Liver (tissue), 9 donors: ENCODE measurements around the gene PPP1R1B. TPM values are rescaled to one million over a fixed set of nuclear protein-coding genes. Genes with fewer than 3 reads are reported as not detected.

ENCODE experiments used
- DNase-seq: peaks from one replicate; pipeline ENCODE4 v3.0.0-alpha.2; 2017; ENCODE audit warnings: low spot score
- H3K27ac ChIP-seq, 2 donors: one replicate each; pipeline ENCODE4 v1.7.0; 2013; ENCODE audit warnings: inconsistent platforms in 2 of 2, low read length in 2 of 2, control low read depth in 1 of 2, low read depth in 1 of 2, mild to moderate bottlenecking in 1 of 2
- H3K27me3 ChIP-seq, 4 donors: one replicate each; pipeline versions ENCODE4 v1.6.1 to v1.7.0; 2013; ENCODE audit warnings: low read length in 3 of 4, inconsistent platforms in 1 of 4, mild to moderate bottlenecking in 1 of 4, moderate library complexity in 1 of 4; ENCODE audit not compliant: control insufficient read depth in 4 of 4, insufficient read depth in 4 of 4
- H3K36me3 ChIP-seq, 4 donors: one replicate each; pipeline versions ENCODE4 v1.6.1 to v1.7.0; 2013; ENCODE audit warnings: low read length in 3 of 4, mild to moderate bottlenecking in 3 of 4, low read depth in 1 of 4, moderate library complexity in 1 of 4; ENCODE audit not compliant: control insufficient read depth in 4 of 4, insufficient read depth in 3 of 4
- H3K4me1 ChIP-seq, 4 donors: one replicate each; pipeline versions ENCODE4 v1.6.1 to v1.7.0; 2013; ENCODE audit warnings: low read length in 3 of 4, mild to moderate bottlenecking in 3 of 4, moderate library complexity in 1 of 4; ENCODE audit not compliant: control insufficient read depth in 4 of 4, insufficient read depth in 4 of 4
- H3K4me3 ChIP-seq, 3 donors: one replicate each; pipeline versions ENCODE4 v1.6.1 to v1.7.0; 2013; ENCODE audit warnings: low read length in 3 of 3, control low read depth in 1 of 3, low read depth in 1 of 3, mild to moderate bottlenecking in 1 of 3
- H3K9ac ChIP-seq, 2 donors: one replicate each; pipeline ENCODE4 v1.7.0; 2013; ENCODE audit warnings: low read length in 2 of 2, mild to moderate bottlenecking in 2 of 2, moderate library complexity in 2 of 2, control low read depth in 1 of 2, low read depth in 1 of 2
- H3K9me3 ChIP-seq, 4 donors: one replicate each; pipeline versions ENCODE4 v1.6.1 to v1.7.0; 2013; ENCODE audit warnings: low read length in 3 of 4; ENCODE audit not compliant: control insufficient read depth in 4 of 4
- ATF3 ChIP-seq: IDR thresholded peaks from 2 replicates; pipeline ENCODE4 v1.6.1; 2016; ENCODE audit warnings: antibody characterized with exemption
- EGR1 ChIP-seq, 2 donors: IDR thresholded peaks; 2 replicates each; pipeline ENCODE4 v1.6.1; 2016 to 2018; ENCODE audit warnings: antibody characterized with exemption in 2 of 2, low read depth in 2 of 2
- FOXA2 ChIP-seq: IDR thresholded peaks from 2 replicates; pipeline ENCODE4 v1.6.1; 2016; ENCODE audit warnings: antibody characterized with exemption
- GABPA ChIP-seq, 2 donors: IDR thresholded peaks in 1 of 2; conservative IDR thresholded peaks in 1 of 2; 2 replicates each; pipeline ENCODE4 v1.6.1; 2016; ENCODE audit warnings: antibody characterized with exemption in 2 of 2, mild to moderate bottlenecking in 1 of 2, moderate library complexity in 1 of 2
- HNF4G ChIP-seq: IDR thresholded peaks from 2 replicates; pipeline ENCODE4 v1.6.1; 2016; ENCODE audit warnings: antibody characterized with exemption
- JUND ChIP-seq, 2 donors: IDR thresholded peaks; 2 replicates each; pipeline ENCODE4 v1.6.1; 2016; ENCODE audit warnings: antibody characterized with exemption in 2 of 2
- MAX ChIP-seq: IDR thresholded peaks from 2 replicates; pipeline ENCODE4 v1.6.1; 2016; ENCODE audit warnings: antibody characterized with exemption
- NR2F2 ChIP-seq: IDR thresholded peaks from 2 replicates; pipeline ENCODE4 v1.6.1; 2016; ENCODE audit warnings: antibody characterized with exemption
- RAD21 ChIP-seq, 2 donors: IDR thresholded peaks; 2 replicates each; pipeline ENCODE4 v1.6.1; 2016; ENCODE audit warnings: antibody characterized with exemption in 2 of 2, mild to moderate bottlenecking in 2 of 2
- REST ChIP-seq: IDR thresholded peaks from 2 replicates; pipeline ENCODE4 v1.6.1; 2016; ENCODE audit warnings: antibody characterized with exemption, mild to moderate bottlenecking
- RXRA ChIP-seq, 2 donors: IDR thresholded peaks; 2 replicates each; pipeline ENCODE4 v1.6.1; 2017 to 2018; ENCODE audit warnings: antibody characterized with exemption in 2 of 2, mild to moderate bottlenecking in 1 of 2
- SP1 ChIP-seq: IDR thresholded peaks from 2 replicates; pipeline ENCODE4 v1.6.1; 2018; ENCODE audit warnings: antibody characterized with exemption, mild to moderate bottlenecking
- ZBTB33 ChIP-seq: IDR thresholded peaks from 2 replicates; pipeline ENCODE4 v1.6.1; 2016; ENCODE audit warnings: antibody characterized with exemption
- WGBS: extraction: QIAGEN DNeasy Blood & Tissue Kit; methylation state at CpG from one replicate; pipeline ENCODE4 v1.1.7; 2013; 5-methylcytosine and 5-hydroxymethylcytosine counted together
- polyA plus RNA-seq, 2 donors: library from polyadenylated mRNA; stranded (reverse) in 1 of 2; unstranded in 1 of 2; fragments of 200-250 nt in 1 of 2; fragments of >200 nt in 1 of 2; fragmentation: Nextera tagmentation in 1 of 2; extraction: Ambion mirVana in 1 of 2; gene quantifications; one replicate each; pipeline versions ENCODE4 v1.2.1 to v1.2.3, GENCODE V29; 2013 to 2015
- total RNA-seq, 2 donors: library from RNA; depleted of rRNA; stranded (reverse); fragments of >200 nt; gene quantifications; one replicate each; pipeline ENCODE4 v1.2.3, GENCODE V29; 2014
- donor health status: healthy.
- donor health status: healthy.
- donor health status: healthy.
- donor health status: healthy.
- donor health status: healthy.

The PPP1R1B gene
- total and polyA plus RNA-seq, 4 donors: 0.14 TPM; not detected in 3

GRCh38 chr17:39581071-39581758, 45.5 kb upstream of the PPP1R1B start:
- 96% methylated on average over 20 of the region's 20 CpGs for WGBS
- Histone ChIP-seq H3K27me3 (no peaks in the 10 kb centered on the region), H3K27ac (no peak overlapping the region), H3K9me3 (no peaks in the 10 kb centered on the region), H3K9ac (no peak overlapping the region), H3K4me1 (peaks cover 4 to 13% (median 9%) of the 10 kb centered on the region in 4 donors), H3K4me3 (no peak overlapping the region), H3K36me3 (no peaks in the 10 kb centered on the region)
- no peak for TF ChIP-seq ZBTB33
- no peak for TF ChIP-seq ATF3
- no peak for TF ChIP-seq RXRA (IDR thresholded peaks at IDR 0.05)
- no peak for TF ChIP-seq MAX
- no peak for TF ChIP-seq EGR1 (IDR thresholded peaks at IDR 0.05; ENCODE audit: low read depth in 2 of 2)
- TF ChIP-seq GABPA (IDR thresholded peaks at IDR 0.05 in 1 of 2, conservative IDR thresholded peaks at IDR 0.05 in 1 of 2): no peak
- TF ChIP-seq HNF4G: no peak
- no peak for DNase-seq

GRCh38 chr17:39581759-39582085, 45.0 kb upstream of the PPP1R1B start:
- H3K9me3 ChIP-seq: no peaks in the 10 kb centered on the region
- TF ChIP-seq NR2F2 (no peak), FOXA2 (no peak), SP1 (no peak), EGR1 (IDR thresholded peaks at IDR 0.05; ENCODE audit: low read depth in 2 of 2) (no peak), JUND (IDR thresholded peaks at IDR 0.05) (no peak), REST (no peak), RAD21 (IDR thresholded peaks at IDR 0.05) (no peak), HNF4G (no peak), MAX (no peak)
- WGBS: 93% methylated on average over 4 of the region's 4 CpGs
- H3K9ac ChIP-seq: no peak overlapping the region
- peaks cover 4 to 13% (median 9%) of the 10 kb centered on the region in 4 donors for H3K4me1 ChIP-seq
- H3K27ac ChIP-seq: no peak overlapping the region
- H3K36me3 ChIP-seq: no peaks in the 10 kb centered on the region
- no peaks in the 10 kb centered on the region for H3K27me3 ChIP-seq
- no peak for DNase-seq
- H3K4me3 ChIP-seq: no peak overlapping the region
